SU-DHL-6 (cell line): ENCODE measurements around the gene OLIG2.

Source experiments
- H2AFZ ChIP-seq: fragments of 200-600 bp; sonication (generic); 2 replicates; pipeline ENCODE4 v1.6.1; 2014; ENCODE audit warnings: low read depth, mild to moderate bottlenecking, moderate library complexity, mixed read lengths, antibody characterized with exemption, low read length; ENCODE audit not compliant: severe bottlenecking
- H3F3A ChIP-seq: fragments of 200-600 bp; shearing (Covaris generic); 2 replicates; pipeline ENCODE4 v1.6.0; 2016; ENCODE audit warnings: antibody characterized with exemption, mild to moderate bottlenecking; ENCODE audit not compliant: insufficient read depth
- H3K27ac ChIP-seq: fragments of 200-600 bp; sonication (generic); 2 replicates; pipeline ENCODE4 v1.5.1; 2016; ENCODE audit warnings: low read depth, mild to moderate bottlenecking, low read length, moderate library complexity, mixed read lengths
- H3K27me3 ChIP-seq: fragments of 200-600 bp; sonication (generic), shearing (Covaris generic); 2 replicates; pipeline ENCODE4 v1.6.0; 2014; ENCODE audit warnings: mild to moderate bottlenecking, low read length
- H3K36me3 ChIP-seq: fragments of 200-600 bp; sonication (generic); 2 replicates; pipeline ENCODE4 v1.6.1; 2014; ENCODE audit warnings: mild to moderate bottlenecking, low read length, mixed read lengths
- H3K4me2 ChIP-seq: fragments of 300-600, 200-600 bp; shearing (Covaris generic), sonication (generic); 2 replicates; pipeline ENCODE4 v1.6.0; 2014; ENCODE audit warnings: low read length, low read depth, mild to moderate bottlenecking; ENCODE audit not compliant: poor library complexity, severe bottlenecking
- H3K4me3 ChIP-seq: fragments of 200-600 bp; sonication (generic); 2 replicates; pipeline ENCODE4 v1.5.1; 2014; ENCODE audit warnings: antibody characterized with exemption, low read length, mild to moderate bottlenecking, mixed read lengths; ENCODE audit not compliant: insufficient read depth, poor library complexity, severe bottlenecking
- H3K79me2 ChIP-seq: fragments of 200-600 bp; sonication (generic); 2 replicates; pipeline ENCODE4 v1.6.1; 2014; ENCODE audit warnings: mild to moderate bottlenecking, low read length, moderate library complexity; ENCODE audit not compliant: insufficient read depth
- H3K9ac ChIP-seq: fragments of 200-600 bp; sonication (generic); 2 replicates; pipeline ENCODE4 v1.7.0; 2014; ENCODE audit warnings: mild to moderate bottlenecking, low read length
- H3K9me2 ChIP-seq: fragments of 200-600 bp; sonication (generic); replicated peaks from 2 replicates; pipeline ENCODE4 v1.6.1; 2014; ENCODE audit warnings: low read length; ENCODE audit not compliant: insufficient read depth
- H3K9me3 ChIP-seq: fragments of 200-600 bp; sonication (generic); 2 replicates; pipeline ENCODE4 v1.6.1; 2014; ENCODE audit warnings: low read length, mixed read lengths; ENCODE audit not compliant: insufficient read depth
- H4K20me1 ChIP-seq: fragments of 200-600 bp; sonication (generic); 2 replicates; pipeline ENCODE4 v1.6.1; 2014; ENCODE audit warnings: low read depth, mild to moderate bottlenecking, antibody characterized with exemption, low read length, moderate library complexity, mixed read lengths
- CTCF ChIP-seq: fragments of 200-600 bp; sonication (generic); IDR thresholded peaks from one replicate; pipeline ENCODE4 v1.5.1; 2017; ENCODE audit warnings: antibody characterized with exemption, mild to moderate bottlenecking, low read length, moderate library complexity; ENCODE audit not compliant: insufficient read depth, poor library complexity, severe bottlenecking
- EZH2phosphoT487 ChIP-seq: fragments of 200-600 bp; sonication (generic), shearing (Covaris generic); conservative IDR thresholded peaks from 2 replicates; pipeline ENCODE4 v1.6.1; 2018; ENCODE audit warnings: mild to moderate bottlenecking, antibody characterized with exemption, low read length, moderate library complexity, mixed read lengths

OLIG2 gene

GRCh38 chr21:33022489-33022827 lies 3.3 kb upstream of the OLIG2 start:
- Histone ChIP-seq H3K79me2 (no peaks in the 10 kb centered on the region), H3K27me3 (no peaks in the 10 kb centered on the region), H3K9me2 (no peaks in the 10 kb centered on the region), H3F3A (no peaks in the 10 kb centered on the region), H3K36me3 (no peaks in the 10 kb centered on the region), H3K27ac (no peak overlapping the region), H4K20me1 (no peaks in the 10 kb centered on the region), H3K4me3 (no peak overlapping the region), H3K9me3 (no peaks in the 10 kb centered on the region), H2AFZ (no peak overlapping the region), H3K9ac (no peak overlapping the region), H3K4me2 (no peak overlapping the region)
- no peak for TF ChIP-seq CTCF
- TF ChIP-seq EZH2phosphoT487: no peak

- Histone ChIP-seq H3K9me2 (no peaks in the 10 kb centered on the region), H3K4me3 (no peak overlapping the region), H2AFZ (no peak overlapping the region), H3K27ac (no peak overlapping the region), H3K36me3 (no peaks in the 10 kb centered on the region), H3K9me3 (no peaks in the 10 kb centered on the region), H3K9ac (no peak overlapping the region), H3K4me2 (no peak overlapping the region), H3K79me2 (no peaks in the 10 kb centered on the region), H3K27me3 (no peaks in the 10 kb centered on the region), H4K20me1 (no peaks in the 10 kb centered on the region), H3F3A (no peaks in the 10 kb centered on the region)
- TF ChIP-seq EZH2phosphoT487 (no peak), CTCF (no peak)
These were observed 2.7 kb upstream of the OLIG2 start for GRCh38 chr21:33022828-33023573.

GRCh38 chr21:33023574-33024200 lies 2.0 kb upstream of the OLIG2 start:
- Histone ChIP-seq H3K4me2 (no peak overlapping the region), H3K9ac (no peak overlapping the region), H3K79me2 (no peaks in the 10 kb centered on the region), H2AFZ (no peak overlapping the region), H3K9me2 (no peaks in the 10 kb centered on the region), H3K36me3 (no peaks in the 10 kb centered on the region), H3K4me3 (no peak overlapping the region), H4K20me1 (no peaks in the 10 kb centered on the region), H3K9me3 (no peaks in the 10 kb centered on the region), H3F3A (no peaks in the 10 kb centered on the region), H3K27ac (no peak overlapping the region), H3K27me3 (no peaks in the 10 kb centered on the region)
- TF ChIP-seq CTCF (no peak), EZH2phosphoT487 (no peak)
